Measurements from ENCODE around the gene CNTN2. TPM values are rescaled to one million over a fixed set of nuclear protein-coding genes. Genes with fewer than 3 reads are reported as not detected.

The CNTN2 gene
- not detected in 2 replicates for total RNA-seq (2021)
- Bru-seq, nascent RNA, result not detected
- BruChase-seq, experiment 1, labeled RNA remaining after a 2-hour chase, result not detected
- BruChase-seq, experiment 2, labeled RNA remaining after a 6-hour chase, result not detected
- long read RNA-seq, result 0 reads

GRCh38 chr1:205042911-205043806, at the start of gene CNTN2:
Gene CNTN2 (plus strand): TSS chr1:205043212. CDS start chr1:205053186, 9,974 bp downstream.
- no peak for DNase-seq
- Histone ChIP-seq H3K4me1 (replicated peaks; ENCODE audit: insufficient read depth) (no peaks in the 10 kb centered on the region), H2AFZ (no peak within 1 kb of the TSS), H3F3A (ENCODE audit: insufficient read depth, low read depth) (no peaks in the 10 kb centered on the region), H3K27me3 (ENCODE audit: insufficient read depth, low read depth) (peaks cover 98% of the 10 kb centered on the region), H4K20me1 (ENCODE audit: insufficient read depth) (no peaks in the 10 kb centered on the region), H3K4me3 (no peak within 1 kb of the TSS), H3K27ac (no peak within 1 kb of the TSS), H3K36me3 (ENCODE audit: low read depth) (no peaks in the 10 kb centered on the region), H3K79me2 (ENCODE audit: low read depth) (no peaks in the 10 kb centered on the region), H3K4me2 (no peak within 1 kb of the TSS), H3K9me2 (ENCODE audit: insufficient read depth) (no peaks in the 10 kb centered on the region), H3K9me3 (ENCODE audit: insufficient read depth, low read depth) (no peaks in the 10 kb centered on the region)
- CTCF ChIA-PET, result no interaction called here
- intact Hi-C loops (cut with micrococcal nuclease; ENCODE audit: unreplicated experiment), result no loop called here
- POLR2A ChIA-PET (ENCODE audit: unreplicated experiment), result interaction anchor here (0.7 kb wide), 1 partner anchor 70 kb away, joined by 3 read pairs; no protein-coding TSS in a partner anchor
- TF ChIP-seq EZH2 (IDR thresholded peaks at IDR 0.05; ENCODE audit: low read depth), result no peak
- no peak for TF ChIP-seq CTCF (conservative IDR thresholded peaks at IDR 0.05)
- no TSS peak for BruUV-seq (replicated peaks)

GRCh38 chr1:204994086-204994862, 48.7 kb upstream of the CNTN2 start:
- Histone ChIP-seq H2AFZ (no peak overlapping the region), H3K9me3 (ENCODE audit: insufficient read depth, low read depth) (no peaks in the 10 kb centered on the region), H3K4me2 (no peak overlapping the region), H3F3A (ENCODE audit: insufficient read depth, low read depth) (no peaks in the 10 kb centered on the region), H3K27me3 (ENCODE audit: insufficient read depth, low read depth) (peaks cover 98% of the 10 kb centered on the region), H3K9me2 (ENCODE audit: insufficient read depth) (no peaks in the 10 kb centered on the region), H3K4me1 (replicated peaks; ENCODE audit: insufficient read depth) (no peaks in the 10 kb centered on the region), H3K79me2 (ENCODE audit: low read depth) (no peaks in the 10 kb centered on the region), H4K20me1 (ENCODE audit: insufficient read depth) (no peaks in the 10 kb centered on the region), H3K36me3 (ENCODE audit: low read depth) (no peaks in the 10 kb centered on the region), H3K27ac (no peak overlapping the region), H3K4me3 (no peak overlapping the region)
- intact Hi-C loops (cut with micrococcal nuclease; ENCODE audit: unreplicated experiment), result no loop called here
- ChIA-PET CTCF (no interaction called here), POLR2A (ENCODE audit: unreplicated experiment) (no interaction called here)
- TF ChIP-seq CTCF (conservative IDR thresholded peaks at IDR 0.05) (no peak), EZH2 (IDR thresholded peaks at IDR 0.05; ENCODE audit: low read depth) (no peak)
- no TSS peak for BruUV-seq (replicated peaks)
- no peak for DNase-seq

GRCh38 chr1:204996981-204997380, 46.0 kb upstream of the CNTN2 start:
- no peak overlapping the region for H3K4me2 ChIP-seq
- H3K4me1 ChIP-seq (replicated peaks; ENCODE audit: insufficient read depth), result no peaks in the 10 kb centered on the region
- H3K79me2 ChIP-seq (ENCODE audit: low read depth), result no peaks in the 10 kb centered on the region
- ChIA-PET CTCF (no interaction called here), POLR2A (ENCODE audit: unreplicated experiment) (no interaction called here)
- no TSS peak for BruUV-seq (replicated peaks)
- no peak for DNase-seq
- no peak overlapping the region for H3K4me3 ChIP-seq
- H3K9me3 ChIP-seq (ENCODE audit: insufficient read depth, low read depth), result no peaks in the 10 kb centered on the region
- peaks cover 97% of the 10 kb centered on the region for H3K27me3 ChIP-seq (ENCODE audit: insufficient read depth, low read depth)
- H2AFZ ChIP-seq, result no peak overlapping the region
- H3K27ac ChIP-seq, result no peak overlapping the region
- TF ChIP-seq CTCF (conservative IDR thresholded peaks at IDR 0.05), result no peak
- TF ChIP-seq EZH2 (IDR thresholded peaks at IDR 0.05; ENCODE audit: low read depth), result no peak
- no peaks in the 10 kb centered on the region for H4K20me1 ChIP-seq (ENCODE audit: insufficient read depth)
- H3F3A ChIP-seq (ENCODE audit: insufficient read depth, low read depth), result no peaks in the 10 kb centered on the region
- intact Hi-C loops (cut with micrococcal nuclease; ENCODE audit: unreplicated experiment), result no loop called here
- no peaks in the 10 kb centered on the region for H3K36me3 ChIP-seq (ENCODE audit: low read depth)
- H3K9me2 ChIP-seq (ENCODE audit: insufficient read depth), result no peaks in the 10 kb centered on the region

Data from PC-9 (cell line).